NCI-H446 (cell line): ENCODE data around the gene TNFAIP3.

Experiments used
- DNase-seq, 2 experiments: peaks; one replicate each; lab custom pipeline; 2025; lab: John Stamatoyannopoulos, UW

TNFAIP3 gene

DNA sequence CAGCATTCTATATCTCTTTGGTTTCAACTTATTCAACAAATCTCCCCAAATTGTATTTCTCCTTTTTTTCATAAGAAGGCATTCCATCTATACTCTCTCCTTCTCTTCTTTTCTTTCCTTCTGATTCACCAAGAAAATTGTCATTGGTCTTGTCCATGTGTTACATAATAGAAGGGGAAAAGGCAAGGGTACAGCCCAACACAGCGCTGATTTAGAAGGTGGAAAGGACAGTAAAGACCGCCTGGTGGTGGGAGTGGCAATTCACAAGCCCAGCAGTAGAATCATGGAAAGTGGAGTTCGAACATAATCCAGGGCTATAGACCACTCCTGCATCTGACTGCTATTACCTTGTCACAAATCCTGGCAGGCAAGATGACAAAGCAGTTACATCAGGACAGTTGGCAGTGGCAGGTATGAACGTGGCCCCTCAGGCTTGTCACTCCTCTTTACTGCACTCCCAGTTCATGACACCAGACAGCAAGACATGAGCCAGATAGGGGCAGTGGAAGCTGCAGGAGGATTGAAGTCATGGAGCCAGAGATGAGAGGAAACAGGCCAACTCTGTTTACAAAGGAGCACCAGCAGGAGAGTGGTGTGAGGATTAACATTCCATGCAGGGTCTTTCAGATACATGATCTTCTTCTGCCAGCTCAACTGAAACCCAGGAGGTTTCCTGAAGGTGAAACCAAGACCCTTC, 2.1 kb upstream of the TNFAIP3 start:
- no peak for DNase-seq

DNA sequence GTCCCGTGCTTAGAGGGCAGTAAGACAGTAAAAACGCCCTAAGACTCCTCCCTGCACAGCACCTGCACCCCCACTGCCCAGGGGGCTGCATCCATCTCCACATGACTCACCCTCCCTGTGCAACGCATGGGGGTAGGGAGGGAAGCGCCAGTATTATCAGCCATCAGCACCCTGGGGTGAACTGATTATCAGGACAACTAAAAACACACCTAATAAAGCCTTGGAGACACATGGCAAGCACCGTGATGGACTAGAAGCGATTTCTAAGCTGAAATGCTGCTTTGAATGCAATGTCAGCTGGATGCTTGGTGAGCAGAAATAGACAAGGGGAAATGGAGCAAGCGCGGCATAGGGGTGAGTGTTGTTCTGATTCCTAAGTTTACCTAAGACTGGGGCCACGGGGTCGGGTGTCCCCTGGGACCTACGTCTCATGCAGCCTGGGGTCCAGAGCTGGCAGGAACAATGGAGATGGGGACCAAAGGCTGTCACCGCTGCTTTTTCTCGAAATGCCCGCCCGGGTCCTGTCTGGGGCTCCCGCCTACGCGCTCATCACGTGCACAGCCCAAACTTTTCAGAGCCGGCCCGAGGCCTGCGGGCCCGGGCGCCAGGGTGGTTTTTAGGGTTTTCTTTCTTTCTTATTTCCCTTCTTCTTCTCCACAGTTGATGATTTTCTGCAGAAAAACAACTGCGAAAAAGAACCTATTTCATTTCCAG, 702 bp upstream of the TNFAIP3 start:
- no peak for DNase-seq

DNA sequence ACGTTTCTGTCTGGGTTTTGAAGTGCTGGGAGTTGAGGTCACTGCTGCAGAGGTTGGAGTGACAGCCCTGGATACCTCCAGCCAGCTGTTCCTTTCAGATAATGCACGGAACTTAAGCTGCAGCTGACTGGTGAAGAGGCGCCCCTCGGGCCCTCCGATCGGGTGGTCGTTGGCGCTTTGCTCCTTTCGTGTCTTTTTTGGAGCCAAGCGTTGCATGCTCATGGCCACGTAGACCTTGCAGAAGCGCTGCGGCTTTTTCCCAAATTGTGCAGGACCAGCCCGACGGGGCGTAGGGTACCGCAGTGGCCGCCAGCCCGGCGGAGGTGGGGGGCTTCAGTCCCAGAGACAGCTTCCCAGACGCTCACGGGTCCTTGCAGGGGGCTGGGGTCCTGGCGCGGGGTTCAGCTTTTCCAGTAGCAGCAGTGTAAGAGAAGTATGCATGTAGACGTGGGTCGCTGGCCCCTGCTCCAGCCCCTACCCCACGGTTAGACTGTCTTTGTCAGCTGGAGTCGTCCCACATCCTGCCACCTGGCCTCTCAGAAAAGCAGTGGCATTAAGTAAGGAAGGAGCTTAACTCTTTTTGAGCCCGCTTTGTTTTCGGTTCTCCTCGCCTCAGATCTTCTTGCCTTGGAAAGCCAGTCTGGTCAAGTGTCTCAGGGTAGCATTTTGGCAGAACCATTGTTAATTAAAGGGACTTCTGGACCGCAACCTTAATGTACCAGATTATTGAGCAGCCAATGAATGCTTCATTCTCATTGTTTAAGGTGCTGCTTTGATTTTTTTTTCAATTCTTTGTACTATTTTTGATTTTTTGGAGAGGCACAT, 838 bp downstream of the TNFAIP3 start:
- DNase-seq = no peak

DNA sequence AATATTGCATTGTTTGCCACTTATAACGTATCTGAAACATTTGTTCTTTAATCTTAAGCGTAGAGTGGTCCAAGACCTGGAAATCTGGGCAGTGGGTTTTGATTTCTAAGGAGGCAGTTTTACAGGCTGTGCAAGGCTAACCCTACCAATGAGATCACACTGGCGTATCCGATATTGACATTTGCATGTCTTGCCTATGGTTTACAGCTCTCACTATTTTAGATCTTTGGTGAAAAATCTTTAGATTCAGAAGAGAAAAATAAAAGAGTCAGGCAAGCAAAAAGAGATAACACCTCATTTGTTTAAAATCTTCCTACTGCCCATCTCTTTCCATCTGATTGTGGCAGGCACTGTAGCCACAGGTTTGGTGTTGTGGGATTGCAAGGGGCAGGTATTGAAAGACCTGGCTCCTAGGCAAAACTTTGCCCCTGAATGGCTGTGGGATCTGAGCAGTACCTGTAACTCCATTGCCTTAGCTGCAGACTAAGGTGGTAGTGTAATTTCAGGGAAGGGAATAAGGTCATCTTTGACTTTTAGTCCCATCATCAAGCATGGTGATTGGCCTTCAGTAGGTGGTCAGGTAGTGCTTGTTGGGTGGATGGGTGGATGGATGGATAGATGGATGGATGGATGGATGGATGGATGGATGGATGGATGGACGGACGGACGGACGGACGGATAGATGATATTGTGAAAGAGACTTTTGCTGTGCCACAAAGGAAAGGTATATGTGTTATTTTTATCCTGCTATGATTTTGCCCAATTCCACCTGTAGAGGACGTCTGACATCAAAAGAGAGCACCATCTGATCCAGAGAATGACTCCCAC, 1.9 kb downstream of the TNFAIP3 start:
- no peak for DNase-seq

DNA sequence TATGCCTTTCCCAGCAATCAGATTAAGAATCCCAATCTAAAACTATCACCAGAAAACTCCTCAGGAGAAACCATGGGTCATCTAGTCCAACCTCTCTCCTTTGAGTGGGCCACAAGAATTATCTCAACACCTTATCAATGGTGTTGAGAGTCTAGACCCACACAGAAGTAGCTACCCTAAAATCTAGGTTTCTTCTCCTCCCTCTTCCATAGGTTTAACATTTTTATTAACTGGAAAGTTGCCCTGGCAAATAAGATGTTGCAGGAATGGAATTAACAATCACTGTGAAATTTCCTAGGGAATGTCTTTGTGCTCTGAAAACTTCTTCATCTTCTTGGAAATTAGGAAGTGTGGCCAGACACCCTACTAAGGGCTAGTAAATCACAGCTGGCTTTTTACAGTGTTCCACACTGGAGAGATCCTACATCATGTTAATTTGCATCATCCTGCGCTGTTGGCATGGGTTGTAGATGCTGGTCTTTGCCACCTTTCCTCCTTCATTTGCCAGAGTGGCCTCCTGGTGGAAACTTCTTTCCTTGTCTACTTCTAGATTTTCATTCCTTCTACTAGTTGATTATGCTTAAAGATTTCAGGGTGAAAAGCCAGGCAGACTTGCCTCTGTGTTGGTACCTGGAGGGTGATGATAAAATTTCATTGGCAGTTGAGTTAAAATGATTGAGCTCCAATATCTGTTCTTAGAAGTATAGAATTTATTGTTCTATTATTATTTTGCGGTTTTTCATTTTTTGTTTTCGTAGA, 2.7 kb downstream of the TNFAIP3 start:
- no peak for DNase-seq

DNA sequence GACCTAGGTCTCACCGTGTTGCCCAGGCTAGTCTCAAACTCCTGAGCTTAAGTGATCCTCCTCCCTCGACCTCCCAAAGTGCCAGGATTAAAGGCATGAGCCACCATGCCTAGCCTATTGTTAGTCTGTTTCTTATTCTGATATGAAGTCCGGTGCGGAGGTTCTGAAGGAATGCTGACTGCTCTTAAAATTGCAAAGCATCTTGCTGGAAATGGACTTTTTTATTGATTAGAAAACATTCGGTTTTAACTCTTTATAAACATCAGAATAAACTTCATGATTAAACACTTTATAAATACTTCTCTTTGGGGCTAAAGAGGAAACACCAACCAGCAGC, 3.2 kb downstream of the TNFAIP3 start:
- DNase-seq = no peak

DNA sequence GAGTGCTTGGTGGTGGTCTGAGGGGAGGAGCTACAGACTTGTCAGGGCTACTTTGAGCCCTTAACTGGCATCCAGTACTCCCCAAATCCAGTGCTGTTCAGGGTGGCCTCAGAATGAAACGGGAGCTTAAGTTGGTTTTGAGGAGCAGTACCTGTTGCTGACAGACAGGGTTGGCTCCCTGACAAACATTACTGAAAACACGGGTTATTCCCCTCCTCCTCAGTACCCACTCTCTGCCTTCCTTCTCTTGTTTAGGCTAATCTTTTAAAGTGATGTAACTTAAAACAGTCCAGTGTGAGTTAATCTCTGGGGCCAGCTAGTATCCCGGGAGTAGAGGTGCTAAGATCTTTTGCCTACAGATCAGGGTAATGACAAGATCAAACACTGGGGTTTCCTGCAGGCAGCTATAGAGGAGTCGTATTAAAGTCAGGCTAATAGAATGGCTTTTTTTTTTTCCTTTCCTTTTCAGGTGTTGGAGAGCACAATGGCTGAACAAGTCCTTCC, 3.7 kb downstream of the TNFAIP3 start:
- no peak for DNase-seq

DNA sequence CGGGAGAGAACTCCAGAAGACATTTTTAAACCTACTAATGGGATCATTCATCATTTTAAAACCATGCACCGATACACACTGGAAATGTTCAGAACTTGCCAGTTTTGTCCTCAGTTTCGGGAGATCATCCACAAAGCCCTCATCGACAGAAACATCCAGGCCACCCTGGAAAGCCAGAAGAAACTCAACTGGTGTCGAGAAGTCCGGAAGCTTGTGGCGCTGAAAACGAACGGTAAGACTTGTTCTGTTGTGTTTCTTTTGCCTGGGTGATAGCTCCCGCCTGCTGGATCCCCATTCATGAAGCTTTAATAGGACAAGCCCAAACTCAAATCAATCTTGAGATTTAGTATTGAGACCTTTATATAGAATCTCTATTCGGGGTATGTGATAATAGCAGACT, 4.2 kb downstream of the TNFAIP3 start:
- no peak for DNase-seq

DNA sequence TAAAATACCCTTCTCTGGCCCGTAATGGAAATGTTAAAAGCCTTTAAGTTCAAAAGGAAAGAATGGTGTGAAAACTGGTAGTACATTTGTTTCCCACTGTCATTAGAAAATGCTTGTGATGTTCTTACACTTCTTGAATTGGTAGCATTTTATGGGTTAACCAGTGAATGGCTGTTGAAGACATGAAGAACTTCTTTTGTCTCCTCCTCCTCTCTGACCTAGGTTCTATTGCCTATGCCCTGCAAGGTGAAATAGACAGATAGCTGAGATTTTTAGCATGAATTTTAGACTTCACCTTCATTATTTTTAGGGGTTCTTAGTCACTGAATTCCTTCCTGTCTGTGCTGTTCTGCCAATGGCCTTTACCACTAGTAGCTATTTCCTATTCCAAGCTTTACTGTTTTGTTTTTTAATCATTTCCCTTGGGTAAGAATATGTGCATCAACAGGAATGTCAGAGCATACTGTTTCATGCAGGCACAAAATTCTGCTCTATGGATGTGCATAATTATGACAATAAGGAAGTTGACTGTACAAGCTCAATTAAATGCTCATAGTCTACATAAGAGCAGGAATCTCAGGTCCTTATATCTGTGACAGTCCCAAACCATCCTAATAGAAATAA, 4.9 kb downstream of the TNFAIP3 start:
- DNase-seq = no peak

DNA sequence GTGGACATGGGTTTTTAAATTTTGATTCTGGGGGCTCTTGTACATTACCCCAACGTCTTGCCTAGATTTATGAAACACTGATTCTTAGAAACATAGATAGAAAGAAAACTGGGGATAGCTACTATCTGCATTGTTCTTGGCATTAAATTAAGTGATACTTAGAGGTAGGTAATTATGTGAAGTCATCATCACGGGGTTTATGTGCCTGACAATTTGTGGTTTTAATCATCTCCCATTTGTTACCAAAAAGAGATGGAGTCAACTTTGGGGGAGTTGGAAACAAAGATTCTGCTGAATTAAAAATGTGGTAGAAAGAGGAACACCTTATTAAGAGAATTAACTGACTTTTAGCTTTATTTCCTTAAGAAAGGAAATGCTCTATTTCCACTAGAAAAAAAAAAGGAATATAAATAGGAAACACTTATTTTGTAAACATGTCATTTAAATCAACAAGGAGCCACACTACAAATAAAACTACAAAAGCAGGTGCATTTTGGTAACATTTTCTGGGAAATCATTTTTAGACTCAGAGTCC, 5.6 kb downstream of the TNFAIP3 start:
- no peak for DNase-seq

DNA sequence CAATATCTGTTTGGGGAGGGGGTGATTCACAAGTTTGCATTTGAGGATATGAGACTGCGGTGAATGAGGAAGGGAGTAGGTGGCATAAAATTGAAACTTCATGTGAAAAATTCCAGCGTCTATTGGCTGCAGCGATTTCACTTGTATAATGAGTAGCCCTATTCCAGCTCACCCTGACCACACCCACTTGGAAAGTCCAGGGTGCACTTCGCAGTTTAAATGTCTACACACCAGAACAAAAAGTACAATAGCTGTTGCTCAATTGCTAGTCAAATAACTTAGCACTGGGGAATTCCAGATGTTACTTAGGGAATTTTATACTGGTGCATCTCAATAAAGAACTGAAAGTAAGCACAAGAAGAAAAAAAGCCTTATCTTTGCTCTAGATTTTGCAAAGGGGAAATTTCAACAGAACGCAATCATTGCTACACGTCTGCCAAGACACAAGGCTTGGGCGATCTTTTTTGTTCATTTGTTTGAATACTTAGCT, 6.3 kb downstream of the TNFAIP3 start:
- DNase-seq = no peak

DNA sequence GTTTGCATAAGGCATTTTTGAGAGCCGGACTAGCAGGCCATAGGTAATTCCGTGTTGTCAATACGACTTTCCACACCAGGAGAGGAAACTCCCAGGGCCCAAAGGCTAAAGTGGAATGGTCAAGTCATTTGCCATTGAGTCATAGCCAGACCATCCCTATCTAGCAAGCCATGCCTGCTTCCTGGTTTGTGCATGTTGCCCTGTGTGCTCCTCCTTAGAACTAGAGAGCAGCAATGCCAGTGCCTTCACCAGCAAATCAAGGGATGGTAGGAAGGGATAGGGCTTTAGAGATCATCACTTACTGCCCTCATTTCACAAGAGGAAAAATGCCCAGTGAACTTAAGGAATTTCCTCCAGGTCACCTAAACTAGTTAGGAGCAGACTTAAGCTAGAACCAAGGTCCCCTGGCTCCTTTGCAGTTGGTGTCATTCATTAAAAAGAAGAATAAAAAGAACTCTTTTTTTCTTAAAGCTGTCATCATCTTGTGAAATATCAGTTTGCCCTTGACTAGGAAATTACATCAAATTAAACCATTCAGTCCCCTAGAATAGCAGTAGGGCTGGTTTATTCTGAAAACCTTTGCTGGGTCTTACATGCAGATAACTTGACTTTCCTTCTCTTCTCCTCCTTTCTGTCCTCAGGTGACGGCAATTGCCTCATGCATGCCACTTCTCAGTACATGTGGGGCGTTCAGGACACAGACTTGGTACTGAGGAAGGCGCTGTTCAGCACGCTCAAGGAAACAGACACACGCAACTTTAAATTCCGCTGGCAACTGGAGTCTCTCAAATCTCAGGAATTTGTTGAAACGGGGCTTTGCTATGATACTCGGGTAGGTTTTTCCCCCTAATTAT, 7.4 kb downstream of the TNFAIP3 start:
- DNase-seq = no peak

DNA sequence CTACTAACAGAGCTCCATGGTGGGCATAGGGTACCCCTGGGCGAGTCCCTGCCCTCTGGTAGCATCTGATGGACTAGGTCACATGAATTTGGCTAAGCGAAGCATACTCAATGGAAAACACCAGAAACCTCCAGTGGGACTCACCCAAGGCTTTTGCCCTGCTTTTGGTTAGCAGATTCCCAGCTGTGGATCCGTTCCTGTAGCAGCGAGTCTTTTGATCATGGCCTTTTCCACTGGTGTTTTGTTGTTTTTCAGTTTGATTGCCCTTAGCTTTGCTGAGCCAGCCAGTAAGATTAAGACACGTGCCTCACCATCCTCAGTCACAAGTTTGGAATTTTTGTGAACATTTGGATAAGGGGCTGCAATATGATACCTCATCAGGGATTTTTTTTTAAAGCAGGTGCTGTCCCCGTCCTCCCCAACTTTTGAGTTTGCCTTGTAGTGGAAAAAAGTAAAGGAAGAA, 8.0 kb downstream of the TNFAIP3 start:
- DNase-seq = no peak

DNA sequence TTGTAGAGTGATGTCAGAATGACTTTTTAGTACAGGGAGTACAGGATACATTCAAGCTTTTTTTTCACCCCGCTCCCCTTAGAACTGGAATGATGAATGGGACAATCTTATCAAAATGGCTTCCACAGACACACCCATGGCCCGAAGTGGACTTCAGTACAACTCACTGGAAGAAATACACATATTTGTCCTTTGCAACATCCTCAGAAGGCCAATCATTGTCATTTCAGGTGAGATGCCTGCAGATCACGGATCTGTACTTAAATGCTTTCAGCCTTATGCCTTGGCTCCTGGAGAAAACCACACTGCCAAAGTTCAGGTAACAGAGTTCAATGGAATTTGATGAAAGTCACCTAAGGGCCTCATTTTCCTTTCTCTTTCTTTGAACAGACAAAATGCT, 8.5 kb downstream of the TNFAIP3 start:
- no peak for DNase-seq

DNA sequence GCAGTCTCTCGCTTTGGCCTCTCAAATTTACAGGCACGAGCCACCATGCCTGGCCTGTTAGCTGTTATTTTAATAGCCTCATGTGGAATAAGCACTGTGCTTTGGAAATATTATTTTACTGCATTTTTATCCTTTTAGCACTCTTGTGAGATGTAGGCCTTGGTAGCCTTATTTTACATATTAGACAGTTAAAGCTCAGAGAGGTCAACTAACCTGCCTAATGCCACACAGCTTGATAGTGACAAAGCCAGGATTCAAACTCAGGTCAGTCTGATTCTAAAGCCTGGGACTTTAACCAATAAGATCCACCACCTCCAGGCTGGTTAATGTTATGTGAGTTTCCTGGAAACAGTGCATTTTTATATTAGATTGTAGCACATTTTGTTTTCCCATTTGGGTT, 9.5 kb downstream of the TNFAIP3 start:
- no peak for DNase-seq

DNA sequence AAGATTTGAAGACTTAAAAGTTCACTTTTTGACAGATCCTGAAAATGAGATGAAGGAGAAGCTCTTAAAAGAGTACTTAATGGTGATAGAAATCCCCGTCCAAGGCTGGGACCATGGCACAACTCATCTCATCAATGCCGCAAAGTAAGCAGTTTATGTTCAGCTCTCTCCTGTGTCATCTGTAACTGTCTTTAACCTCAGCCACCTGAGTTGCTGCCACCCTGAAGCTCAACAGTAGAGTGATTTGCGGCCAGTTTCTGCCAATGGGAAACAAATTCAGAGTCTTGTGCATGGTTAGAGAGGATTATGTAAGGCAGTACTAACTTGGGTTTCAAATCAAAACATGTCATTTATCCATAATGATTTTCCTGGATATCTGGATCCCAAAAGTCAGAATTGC, 10.1 kb downstream of the TNFAIP3 start:
- no peak for DNase-seq

DNA sequence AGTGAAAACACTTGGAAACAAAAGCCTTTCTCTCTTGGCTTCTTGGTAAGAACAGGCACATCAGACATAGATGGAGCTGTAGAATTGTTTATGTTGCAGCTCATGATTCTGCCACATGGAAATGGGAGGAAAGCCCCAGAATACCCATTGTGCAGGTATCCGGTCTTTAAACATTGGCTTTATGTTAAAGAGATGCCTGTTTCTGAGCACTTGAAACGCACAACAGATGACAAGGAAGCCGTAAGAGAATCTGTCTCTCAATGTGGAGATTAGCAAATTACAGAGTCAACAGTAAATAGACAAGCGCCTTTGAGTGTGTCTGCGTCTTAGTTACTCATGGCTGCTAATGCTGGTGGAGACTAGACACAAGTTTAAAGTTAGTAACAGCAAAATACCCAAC, 10.5 kb downstream of the TNFAIP3 start:
- no peak for DNase-seq

DNA sequence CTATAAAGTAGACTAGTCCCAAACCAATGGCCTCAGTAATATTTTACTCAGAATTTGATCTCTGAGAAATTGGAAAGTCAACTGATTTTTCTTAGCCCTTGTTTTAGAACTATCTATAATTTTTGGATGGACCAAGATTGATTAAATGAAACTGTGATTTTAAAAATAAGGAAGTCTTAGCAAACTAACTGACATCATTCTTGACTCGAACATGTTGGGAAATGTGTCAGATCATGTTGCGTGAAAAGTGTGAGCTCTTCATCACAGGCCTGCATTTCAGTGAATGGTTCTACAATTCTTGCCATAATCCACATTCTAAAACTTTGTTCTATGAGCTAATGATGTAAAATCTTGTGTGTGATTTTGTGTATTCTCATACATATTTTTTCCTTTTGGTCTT, 11.0 kb downstream of the TNFAIP3 start:
- no peak for DNase-seq
